ENCODE data around the gene OR5B21. TPM values are rescaled to one million over a fixed set of nuclear protein-coding genes. Genes with fewer than 3 reads are reported as not detected.

OR5B21 gene
- total RNA-seq, 1 experiment from 2014 or later, result not detected

- H4K8ac ChIP-seq (replicated peaks; ENCODE audit: insufficient read length, low read depth, low read length), result no peak overlapping the region
- H3K56ac ChIP-seq (ENCODE audit: insufficient read length, low read depth, low read length), result no peak overlapping the region
- Mint-ChIP-seq H3K27me3 (ENCODE audit: low read depth) (no peaks in the 10 kb centered on the region), H3K27ac (no peak overlapping the region), H3K36me3 (ENCODE audit: insufficient read depth in 1 of 3, low read depth in 3 of 3) (no peaks in the 10 kb centered on the region; a peak in 1 of 7 replicates), H3K9me3 (no peaks in the 10 kb centered on the region), H3K4me3 (no peak overlapping the region), H3K4me1 (peaks cover 0 to 4% of the 10 kb centered on the region in 2 experiments; a peak in 1 of 4 replicates)
- no peaks in the 10 kb centered on the region for H3K27me3 ChIP-seq (ENCODE audit: insufficient read depth, low read length)
- H3K4me2 ChIP-seq (ENCODE audit: insufficient read depth, insufficient read length, low read length), result no peak overlapping the region
- no peak overlapping the region for H4K91ac ChIP-seq (ENCODE audit: insufficient read length, low read depth, low read length)
- H3K14ac ChIP-seq (ENCODE audit: insufficient read depth, low read length), result no peak overlapping the region
- no peak overlapping the region for H2BK120ac ChIP-seq (ENCODE audit: low read depth, low read length, poor library complexity, severe bottlenecking)
- no peak overlapping the region for H3K23ac ChIP-seq (ENCODE audit: insufficient read length, low read depth, low read length)
- DNase-seq, result no peak
- H3K9ac ChIP-seq (ENCODE audit: extremely low read depth, insufficient read length, low read length), result no peak overlapping the region
- no peak overlapping the region for H4K5ac ChIP-seq (ENCODE audit: insufficient read length, low read depth, low read length)
- no peak for TF ChIP-seq CTCF (conservative IDR thresholded peaks at IDR 0.05)
- H2BK15ac ChIP-seq (ENCODE audit: low read depth, low read length), result no peak overlapping the region
- no peaks in the 10 kb centered on the region for H3K79me1 ChIP-seq (ENCODE audit: insufficient read depth, low read depth, low read length, poor library complexity, severe bottlenecking)
- H3K4ac ChIP-seq (ENCODE audit: low read depth, low read length), result no peak overlapping the region
- H3K9me3 ChIP-seq (ENCODE audit: control insufficient read depth, low read depth, low read length), result no peaks in the 10 kb centered on the region
- no peaks in the 10 kb centered on the region for H3K23me2 ChIP-seq (ENCODE audit: insufficient read length, low read depth, low read length, poor library complexity, severe bottlenecking)
- H3T11ph ChIP-seq (ENCODE audit: low read length), result no peak overlapping the region
- no peaks in the 10 kb centered on the region for H4K20me1 ChIP-seq (ENCODE audit: control insufficient read depth, insufficient read depth, insufficient read length)
- H3K27ac ChIP-seq (ENCODE audit: insufficient read length, low read depth, low read length), result no peak overlapping the region
- no peaks in the 10 kb centered on the region for H3K79me2 ChIP-seq (ENCODE audit: insufficient read depth, low read length)
- H2BK20ac ChIP-seq (ENCODE audit: low read depth, low read length, poor library complexity, severe bottlenecking), result no peak overlapping the region
- H2AFZ ChIP-seq (ENCODE audit: low read length), result no peak overlapping the region
- no peak overlapping the region for H2BK12ac ChIP-seq (ENCODE audit: insufficient read length, low read depth, low read length)
- no peaks in the 10 kb centered on the region; the same call in 1 of the 2 replicates for H3K4me1 ChIP-seq (ENCODE audit: insufficient read depth, low read length)
- no CpG with 5 or more reads among the region's 5 CpGs for whole genome bisulfite sequencing (ENCODE audit: extremely low coverage, insufficient read length, low lambda C conversion rate)
- H3K18ac ChIP-seq (ENCODE audit: insufficient read length, low read depth, low read length), result no peak overlapping the region
- no peak overlapping the region for H2AK5ac ChIP-seq (ENCODE audit: insufficient read length, low read length)
- no peak overlapping the region for H2BK5ac ChIP-seq (ENCODE audit: insufficient read length, low read length)
Observed at GRCh38 chr11:58506935-58507334, 970 bp downstream of the OR5B21 start.

All from H9 (cell line).